Mesenchymal stem cell (in vitro differentiated cells and primary cell): Measurements from ENCODE around the gene BANF1.

ENCODE experiments used
- DNase-seq: peaks from one replicate; pipeline ENCODE4 v3.0.0-alpha.2; 2013
- H2AFZ ChIP-seq: one replicate; pipeline ENCODE4 v1.6.1; 2013; ENCODE audit warnings: low read depth, mild to moderate bottlenecking, control low read depth, inconsistent platforms, low read length, moderate library complexity
- H2AK5ac ChIP-seq: 2 replicates; pipeline ENCODE4 v1.6.1; 2013; ENCODE audit warnings: low read length, moderate library complexity, mild to moderate bottlenecking, inconsistent platforms; ENCODE audit not compliant: severe bottlenecking
- H2BK120ac ChIP-seq: one replicate; pipeline ENCODE4 v1.6.1; 2013; ENCODE audit warnings: low read depth, mild to moderate bottlenecking, inconsistent platforms, low read length, moderate library complexity
- H2BK12ac ChIP-seq, 2 experiments: one replicate each; pipeline ENCODE4 v1.6.1; 2013; ENCODE audit warnings: inconsistent platforms in 2 of 2, low read length in 2 of 2, mild to moderate bottlenecking in 2 of 2, moderate library complexity in 2 of 2, control low read depth in 1 of 2
- H2BK15ac ChIP-seq: one replicate; pipeline ENCODE4 v1.6.1; 2013; ENCODE audit warnings: mild to moderate bottlenecking, low read depth, inconsistent platforms; ENCODE audit not compliant: poor library complexity, severe bottlenecking
- H2BK5ac ChIP-seq: 2 replicates; pipeline ENCODE4 v1.6.1; 2013; ENCODE audit warnings: low read depth, mild to moderate bottlenecking, low read length, control low read depth, inconsistent platforms; ENCODE audit not compliant: poor library complexity, severe bottlenecking
- H3K14ac ChIP-seq, 2 experiments: one replicate each; pipeline ENCODE4 v1.6.1; 2013; ENCODE audit warnings: inconsistent platforms in 2 of 2, low read length in 2 of 2, control low read depth in 1 of 2, mild to moderate bottlenecking in 1 of 2, moderate library complexity in 1 of 2
- H3K18ac ChIP-seq, 2 experiments: one replicate each; pipeline ENCODE4 v1.6.1; 2013; ENCODE audit warnings: inconsistent platforms in 2 of 2, low read length in 2 of 2, control low read depth in 1 of 2, low read depth in 1 of 2, mild to moderate bottlenecking in 1 of 2
- H3K23ac ChIP-seq, 2 experiments: one replicate each; pipeline ENCODE4 v1.6.1; 2013; ENCODE audit warnings: inconsistent platforms in 2 of 2, low read length in 2 of 2, mild to moderate bottlenecking in 2 of 2, moderate library complexity in 2 of 2, control low read depth in 1 of 2
- H3K27ac ChIP-seq: 2 replicates; pipeline ENCODE4 v1.5.1; 2013; ENCODE audit warnings: mild to moderate bottlenecking, moderate library complexity, low read length, control low read depth, inconsistent platforms; ENCODE audit not compliant: poor library complexity, severe bottlenecking
- H3K27me3 ChIP-seq, 2 experiments: 2 replicates each; pipeline versions ENCODE4 v1.6.1 to v1.7.0; 2013; ENCODE audit warnings: low read length in 2 of 2, mild to moderate bottlenecking in 2 of 2, moderate library complexity in 2 of 2, control low read depth in 1 of 2, inconsistent platforms in 1 of 2; ENCODE audit not compliant: control insufficient read depth in 1 of 2, insufficient read depth in 1 of 2
- H3K36me3 ChIP-seq, 2 experiments: 2 replicates each; pipeline versions ENCODE4 v1.6.1 to v1.7.0; 2013; ENCODE audit warnings: low read length in 2 of 2, control low read depth in 1 of 2, inconsistent platforms in 1 of 2, low read depth in 1 of 2, mild to moderate bottlenecking in 1 of 2; ENCODE audit not compliant: insufficient read depth in 2 of 2, control insufficient read depth in 1 of 2
- H3K4ac ChIP-seq, 2 experiments: one replicate each; pipeline ENCODE4 v1.6.1; 2013; ENCODE audit warnings: inconsistent platforms in 2 of 2, low read length in 2 of 2, mild to moderate bottlenecking in 2 of 2, moderate library complexity in 2 of 2, control low read depth in 1 of 2, low read depth in 1 of 2
- H3K4me1 ChIP-seq: 2 replicates; pipeline ENCODE4 v1.6.1; 2013; ENCODE audit warnings: low read depth, low read length, control low read depth; ENCODE audit not compliant: control insufficient read depth, insufficient read depth
- H3K4me2 ChIP-seq: 2 replicates; pipeline ENCODE4 v1.6.1; 2013; ENCODE audit warnings: low read length, mild to moderate bottlenecking, inconsistent platforms; ENCODE audit not compliant: poor library complexity, severe bottlenecking
- H3K4me3 ChIP-seq, 2 experiments: 2 replicates each; pipeline versions ENCODE4 v1.5.1 to v1.7.0; 2013; ENCODE audit warnings: low read length in 2 of 2, mild to moderate bottlenecking in 2 of 2, control low read depth in 1 of 2, low read depth in 1 of 2; ENCODE audit not compliant: insufficient read depth in 1 of 2
- H3K79me1 ChIP-seq: replicated peaks from 2 replicates; pipeline ENCODE4 v1.6.1; 2013; ENCODE audit warnings: mild to moderate bottlenecking, control low read depth, low read length, inconsistent platforms; ENCODE audit not compliant: poor library complexity, severe bottlenecking
- H3K9ac ChIP-seq: 2 replicates; pipeline ENCODE4 v1.7.0; 2013; ENCODE audit warnings: mild to moderate bottlenecking, low read length, moderate library complexity
- H3K9me3 ChIP-seq: 2 replicates; pipeline ENCODE4 v1.7.0; 2013; ENCODE audit warnings: mild to moderate bottlenecking, low read length; ENCODE audit not compliant: control insufficient read depth
- H4K8ac ChIP-seq: one replicate; pipeline ENCODE4 v1.6.1; 2013; ENCODE audit warnings: inconsistent platforms, mild to moderate bottlenecking, low read length, moderate library complexity
- H4K91ac ChIP-seq: one replicate; pipeline ENCODE4 v1.6.1; 2013; ENCODE audit warnings: mild to moderate bottlenecking, low read length, inconsistent platforms
- WGBS: methylation state at CpG from one replicate; pipeline ENCODE4 v1.1.7; 2013; ENCODE audit warnings: mixed read lengths; 5-methylcytosine and 5-hydroxymethylcytosine counted together

Gene BANF1

DNA sequence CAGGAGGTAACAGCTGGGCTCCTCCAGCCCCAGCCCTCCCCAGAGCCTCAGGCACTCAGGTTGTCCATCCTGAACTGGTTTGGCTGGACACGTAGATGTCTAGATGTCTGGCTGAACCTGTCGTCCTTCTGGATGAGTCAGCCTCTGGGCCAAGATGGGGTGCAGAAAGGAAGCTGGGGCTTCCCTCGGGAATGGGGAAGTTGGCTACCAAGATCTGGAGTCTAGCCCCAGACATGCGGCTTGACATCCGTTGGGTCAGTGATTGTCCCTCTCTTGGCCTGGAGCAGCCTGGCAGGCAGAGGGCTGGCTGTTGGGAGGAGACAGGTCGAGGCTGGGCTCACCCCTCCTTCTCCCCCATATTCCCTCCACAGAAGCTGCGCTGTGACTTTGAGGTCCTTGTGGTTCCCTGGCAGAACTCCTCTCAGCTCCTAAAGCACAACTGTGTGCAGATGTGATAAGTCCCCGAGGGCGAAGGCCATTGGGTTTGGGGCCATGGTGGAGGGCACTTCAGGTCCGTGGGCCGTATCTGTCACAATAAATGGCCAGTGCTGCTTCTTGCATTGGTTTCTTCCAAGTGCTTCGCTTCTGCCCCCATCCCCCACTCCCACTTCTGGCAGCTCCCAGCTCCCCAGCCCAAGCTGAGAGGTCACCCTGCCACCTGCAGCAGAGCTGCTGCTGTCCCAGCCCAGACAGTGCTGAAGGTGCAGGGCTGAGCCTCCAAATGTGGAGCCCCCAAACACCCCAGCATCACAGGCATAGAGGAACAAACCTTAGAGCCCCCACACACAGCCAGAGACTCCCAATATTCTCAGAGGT is 10.9 kb downstream of the BANF1 start:
- H3K18ac ChIP-seq, result no peak overlapping the region
- H3K79me1 ChIP-seq, result no peaks in the 10 kb centered on the region
- H4K8ac ChIP-seq, result no peak overlapping the region
- H3K4me1 ChIP-seq, result peaks cover 31% of the 10 kb centered on the region
- H3K4me3 ChIP-seq, result peak overlapping the region in 1 of 2 experiments; percentile 14
- no peak overlapping the region for H2BK120ac ChIP-seq
- no peak overlapping the region for H2BK5ac ChIP-seq
- no peak overlapping the region for H3K4ac ChIP-seq
- no peak overlapping the region for H2BK15ac ChIP-seq
- no peak overlapping the region for H2AFZ ChIP-seq
- peak overlapping the region in 1 of 2 experiments; percentile 54 for H3K23ac ChIP-seq
- peaks cover 4 to 20% of the 10 kb centered on the region in 2 experiments for H3K27me3 ChIP-seq
- no peak for DNase-seq
- no peaks in the 10 kb centered on the region for H3K9me3 ChIP-seq
- H2BK12ac ChIP-seq, result peak overlapping the region in 1 of 2 experiments; percentile 11
- no peak overlapping the region for H3K4me2 ChIP-seq
- no peak overlapping the region for H4K91ac ChIP-seq
- H3K27ac ChIP-seq, result no peak overlapping the region
- 85% methylated on average over 12 of the region's 12 CpGs for WGBS
- H3K14ac ChIP-seq, result no peak overlapping the region
- no peak overlapping the region for H2AK5ac ChIP-seq
- H3K9ac ChIP-seq, result no peak overlapping the region
- no peaks in the 10 kb centered on the region for H3K36me3 ChIP-seq

DNA sequence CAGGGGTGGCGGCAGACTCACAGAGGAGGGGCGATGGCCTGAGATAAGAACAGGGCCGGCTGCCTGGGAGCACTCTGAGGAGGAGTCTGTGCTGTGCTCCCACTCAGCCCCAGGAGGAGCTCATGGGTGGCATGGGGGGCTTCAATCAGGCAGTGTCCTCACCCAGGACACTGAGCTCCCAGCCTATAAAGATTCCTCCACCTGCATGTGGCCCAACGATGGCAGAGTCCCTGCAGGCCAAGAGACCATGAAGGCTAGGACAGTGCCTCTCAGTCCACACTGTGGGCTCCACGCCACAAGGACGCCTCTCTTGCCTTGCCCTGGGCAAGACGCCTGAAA is 11.4 kb downstream of the BANF1 start:
- no peak overlapping the region for H3K9ac ChIP-seq
- H2BK12ac ChIP-seq, result no peak overlapping the region
- H4K8ac ChIP-seq, result no peak overlapping the region
- no peak overlapping the region for H3K4me2 ChIP-seq
- no peak overlapping the region for H2BK120ac ChIP-seq
- no peaks in the 10 kb centered on the region for H3K36me3 ChIP-seq
- H3K4ac ChIP-seq, result no peak overlapping the region
- H3K23ac ChIP-seq, result no peak overlapping the region
- H2BK5ac ChIP-seq, result no peak overlapping the region
- H3K14ac ChIP-seq, result no peak overlapping the region
- no peak overlapping the region for H3K18ac ChIP-seq
- no peak for DNase-seq
- H2BK15ac ChIP-seq, result no peak overlapping the region
- H3K9me3 ChIP-seq, result no peaks in the 10 kb centered on the region
- no peak overlapping the region for H3K27ac ChIP-seq
- H3K27me3 ChIP-seq, result peaks cover 4 to 20% of the 10 kb centered on the region in 2 experiments
- no peak overlapping the region for H2AFZ ChIP-seq
- H3K4me1 ChIP-seq, result peaks cover 28% of the 10 kb centered on the region
- H3K4me3 ChIP-seq, result no peak overlapping the region
- 73% methylated on average over 7 of the region's 7 CpGs for WGBS
- no peak overlapping the region for H2AK5ac ChIP-seq
- no peaks in the 10 kb centered on the region for H3K79me1 ChIP-seq
- H4K91ac ChIP-seq, result no peak overlapping the region

- Histone ChIP-seq H3K4me2 (no peak overlapping the region), H2AK5ac (peak overlapping the region; percentile 47), H3K14ac (no peak overlapping the region), H3K27me3 (peaks cover 4 to 20% of the 10 kb centered on the region in 2 experiments), H2BK15ac (no peak overlapping the region), H2BK120ac (no peak overlapping the region), H3K23ac (no peak overlapping the region), H3K36me3 (no peaks in the 10 kb centered on the region), H3K9me3 (no peaks in the 10 kb centered on the region), H3K9ac (no peak overlapping the region), H3K4ac (peak overlapping the region; percentile 40 to 46), H2AFZ (no peak overlapping the region), H4K8ac (peak overlapping the region; percentile 91), H3K4me1 (peaks cover 27% of the 10 kb centered on the region), H3K27ac (no peak overlapping the region), H3K4me3 (no peak overlapping the region), H3K18ac (peak overlapping the region; percentile 14 to 37), H3K79me1 (no peaks in the 10 kb centered on the region), H2BK12ac (no peak overlapping the region), H2BK5ac (no peak overlapping the region), H4K91ac (peak overlapping the region; percentile 70)
- 94% methylated on average over 6 of the region's 6 CpGs for WGBS
- DNase-seq, result no peak
Observed at GRCh38 chr11:66014804-66015453, 12.6 kb downstream of the BANF1 start.

DNA sequence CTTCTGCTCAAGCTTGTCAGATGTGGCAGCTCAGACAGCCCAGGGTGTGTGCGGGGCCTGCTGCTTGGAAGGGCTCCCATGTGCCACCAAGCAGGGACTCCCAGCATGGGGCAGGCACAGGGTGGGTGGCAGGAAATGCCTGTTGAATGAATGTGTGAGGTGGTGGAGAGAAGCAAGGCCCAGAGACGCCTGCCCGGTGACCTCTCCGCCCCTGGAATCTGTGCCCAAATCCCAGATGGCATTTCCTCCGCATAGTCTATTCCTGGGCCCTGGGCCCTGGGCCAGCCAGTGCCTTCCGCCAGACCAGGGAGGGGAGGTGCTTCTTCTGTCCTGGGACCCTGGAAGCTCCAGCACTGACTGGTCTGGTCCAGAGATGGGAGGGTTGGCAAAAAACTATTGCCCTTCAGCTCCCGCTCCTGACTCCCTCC is 13.2 kb downstream of the BANF1 start:
- Histone ChIP-seq H3K23ac (no peak overlapping the region), H3K27me3 (peaks cover 4 to 20% of the 10 kb centered on the region in 2 experiments), H3K4me2 (no peak overlapping the region), H3K4me1 (peaks cover 27% of the 10 kb centered on the region), H4K91ac (peak overlapping the region; percentile 70), H3K4ac (peak overlapping the region in 1 of 2 experiments; percentile 35), H3K27ac (no peak overlapping the region), H4K8ac (peak overlapping the region; percentile 91), H3K14ac (no peak overlapping the region), H2AFZ (no peak overlapping the region), H2BK12ac (no peak overlapping the region), H3K9me3 (no peaks in the 10 kb centered on the region), H3K79me1 (no peaks in the 10 kb centered on the region), H3K36me3 (no peaks in the 10 kb centered on the region), H2BK120ac (no peak overlapping the region), H3K9ac (no peak overlapping the region), H3K18ac (peak overlapping the region in 1 of 2 experiments; percentile 37), H3K4me3 (no peak overlapping the region), H2BK5ac (no peak overlapping the region), H2AK5ac (no peak overlapping the region), H2BK15ac (no peak overlapping the region)
- no peak for DNase-seq
- 47% methylated on average over 7 of the region's 7 CpGs for WGBS
